Neuronal stem cell (in vitro differentiated cells): ENCODE measurements around the gene KLHL2.
"Not testable (repeated sequence)": the region's sequence is repeated elsewhere in the genome, so short reads cannot be mapped to it uniquely, and the experiment has no call there.

Source experiments
- DNase-seq: peaks from one replicate; pipeline ENCODE4 v3.0.0-alpha.2; 2013; ENCODE audit warnings: low spot score
- H2AFZ ChIP-seq: one replicate; pipeline ENCODE4 v1.6.1; 2013; ENCODE audit warnings: mild to moderate bottlenecking, low read length, inconsistent platforms
- H2AK5ac ChIP-seq: 2 replicates; pipeline ENCODE4 v1.6.1; 2013; ENCODE audit warnings: low read depth, mild to moderate bottlenecking, inconsistent platforms, low read length, moderate library complexity, mixed read lengths
- H2BK120ac ChIP-seq: 2 replicates; pipeline ENCODE4 v1.6.1; 2013; ENCODE audit warnings: low read depth, mild to moderate bottlenecking, inconsistent platforms, low read length, moderate library complexity, mixed read lengths
- H2BK12ac ChIP-seq: one replicate; pipeline ENCODE4 v1.6.1; 2013; ENCODE audit warnings: low read length, inconsistent platforms
- H2BK15ac ChIP-seq: 2 replicates; pipeline ENCODE4 v1.6.1; 2013; ENCODE audit warnings: mild to moderate bottlenecking, low read length, inconsistent platforms, mixed read lengths
- H2BK5ac ChIP-seq: one replicate; pipeline ENCODE4 v1.6.1; 2013; ENCODE audit warnings: inconsistent platforms, mild to moderate bottlenecking, low read length, moderate library complexity
- H3K14ac ChIP-seq: one replicate; pipeline ENCODE4 v1.6.1; 2013; ENCODE audit warnings: low read length, inconsistent platforms
- H3K18ac ChIP-seq: 2 replicates; pipeline ENCODE4 v1.6.1; 2013; ENCODE audit warnings: low read length, inconsistent platforms
- H3K23ac ChIP-seq: 2 replicates; pipeline ENCODE4 v1.6.1; 2013; ENCODE audit warnings: low read depth, mild to moderate bottlenecking, mixed read lengths, low read length, inconsistent platforms; ENCODE audit not compliant: poor library complexity
- H3K27ac ChIP-seq: replicated peaks from 3 replicates; pipeline ENCODE4 v1.5.1; 2013; ENCODE audit warnings: low read length, inconsistent platforms
- H3K27me3 ChIP-seq, 3 experiments: 2 replicates each; pipeline ENCODE4 v1.6.1; 2013; ENCODE audit warnings: low read length in 3 of 3, mild to moderate bottlenecking in 2 of 3, inconsistent platforms in 1 of 3, low read depth in 1 of 3, mixed read lengths in 1 of 3, moderate library complexity in 1 of 3; ENCODE audit not compliant: control insufficient read depth in 3 of 3, insufficient read depth in 3 of 3
- H3K36me3 ChIP-seq, 2 donors: replicated peaks in 1 of 2; 2 replicates each; pipeline ENCODE4 v1.6.1; 2013; ENCODE audit warnings: low read length in 2 of 2; ENCODE audit not compliant: control insufficient read depth in 2 of 2, insufficient read depth in 2 of 2
- H3K4ac ChIP-seq: 2 replicates; pipeline ENCODE4 v1.6.1; 2013; ENCODE audit warnings: inconsistent platforms, mild to moderate bottlenecking, low read length, moderate library complexity
- H3K4me1 ChIP-seq, 2 donors: 1 replicate in 1 of 2; 2 replicates in 1 of 2; pipeline ENCODE4 v1.6.1; 2013; ENCODE audit warnings: low read length in 2 of 2, low read depth in 1 of 2; ENCODE audit not compliant: control insufficient read depth in 2 of 2, insufficient read depth in 1 of 2
- H3K4me2 ChIP-seq: one replicate; pipeline ENCODE4 v1.6.1; 2013; ENCODE audit warnings: mild to moderate bottlenecking, low read length, inconsistent platforms; ENCODE audit not compliant: insufficient read depth, poor library complexity, severe bottlenecking
- H3K4me3 ChIP-seq, 2 donors: 2 replicates each; pipeline ENCODE4 v1.5.1; 2013; ENCODE audit warnings: low read length in 2 of 2, mild to moderate bottlenecking in 2 of 2, inconsistent platforms in 1 of 2, moderate library complexity in 1 of 2
- H3K79me1 ChIP-seq: one replicate; pipeline ENCODE4 v1.6.1; 2013; ENCODE audit warnings: low read depth, mild to moderate bottlenecking, inconsistent platforms, low read length, moderate library complexity
- H3K9ac ChIP-seq: one replicate; pipeline ENCODE4 v1.6.1; 2013; ENCODE audit warnings: mild to moderate bottlenecking, low read depth, low read length, inconsistent platforms; ENCODE audit not compliant: poor library complexity
- H3K9me3 ChIP-seq, 2 donors: replicated peaks in 1 of 2; 2 replicates each; pipeline versions ENCODE3 to v1.6.1; 2013; ENCODE audit warnings: low read length in 2 of 2, mild to moderate bottlenecking in 2 of 2, inconsistent platforms in 1 of 2, low read depth in 1 of 2, mixed read lengths in 1 of 2, moderate library complexity in 1 of 2; ENCODE audit not compliant: control insufficient read depth in 2 of 2, insufficient read depth in 1 of 2
- H4K8ac ChIP-seq: one replicate; pipeline ENCODE4 v1.6.1; 2013; ENCODE audit warnings: low read depth, mild to moderate bottlenecking, inconsistent platforms, low read length, moderate library complexity
- H4K91ac ChIP-seq: one replicate; pipeline ENCODE4 v1.6.1; 2013; ENCODE audit warnings: low read length, low read depth, mild to moderate bottlenecking, inconsistent platforms; ENCODE audit not compliant: poor library complexity
- WGBS, 2 donors: extraction: QIAGEN DNeasy Blood & Tissue Kit; methylation state at CpG; one replicate each; pipeline ENCODE4 v1.1.7; 2013; ENCODE audit warnings: missing lambda C conversion rate in 2 of 2, mixed read lengths in 1 of 2; ENCODE audit not compliant: insufficient read length in 2 of 2, insufficient replicate concordance in 1 of 2; ENCODE audit errors: extremely low coverage in 2 of 2; 5-methylcytosine and 5-hydroxymethylcytosine counted together

The KLHL2 gene

DNA sequence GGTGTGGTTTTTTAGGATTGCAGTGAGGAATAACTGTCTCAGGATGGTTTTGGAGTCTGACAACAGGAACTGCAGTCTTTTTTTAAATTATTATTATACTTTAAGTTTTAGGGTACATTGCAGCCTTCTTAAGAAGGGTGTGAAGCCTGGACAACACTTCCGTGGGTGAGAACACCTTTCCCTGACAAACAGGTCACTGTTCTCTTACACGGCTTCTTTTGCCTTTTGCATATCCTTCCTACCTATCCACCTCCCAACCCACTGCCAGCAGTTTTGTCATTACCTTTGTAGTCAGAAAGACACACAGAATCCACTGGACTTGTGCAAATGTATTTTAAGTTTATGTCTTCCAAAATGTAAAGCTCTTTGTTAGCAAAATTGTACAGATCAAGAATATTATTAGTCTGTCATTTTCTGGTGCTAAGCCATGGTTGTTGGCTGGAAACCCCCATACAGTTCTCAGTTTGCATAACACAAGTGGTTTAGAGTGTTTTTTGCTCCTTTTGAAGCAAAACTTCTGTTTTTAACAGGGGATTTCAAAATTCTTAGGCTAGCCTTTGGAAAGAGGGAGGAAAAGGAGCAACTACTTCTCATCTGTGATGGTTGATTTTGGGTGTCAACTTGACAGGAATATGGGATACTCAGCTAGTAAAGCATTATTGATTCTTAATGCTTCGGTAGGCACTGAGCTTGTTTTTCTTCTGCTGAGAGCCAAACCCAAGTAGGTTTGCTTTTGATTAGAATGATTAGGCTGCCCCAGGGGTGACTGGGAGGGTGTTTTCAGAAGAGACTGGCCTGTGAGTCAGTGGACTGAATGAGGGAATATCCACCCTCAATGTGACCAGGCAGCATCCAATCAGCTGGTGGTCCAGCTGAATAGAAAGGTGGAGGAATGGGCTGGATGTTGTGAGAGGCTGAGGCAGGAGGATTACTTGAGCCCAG, 29.4 kb upstream of the KLHL2 start:
- Histone ChIP-seq H3K18ac (no peak overlapping the region), H2BK15ac (no peak overlapping the region), H4K91ac (no peak overlapping the region), H3K23ac (no peak overlapping the region), H3K79me1 (no peaks in the 10 kb centered on the region), H2BK12ac (no peak overlapping the region), H3K9ac (no peak overlapping the region), H3K36me3 (no peaks in the 10 kb centered on the region), H3K4me1 (no peaks in the 10 kb centered on the region), H3K27me3 (no peaks in the 10 kb centered on the region), H3K4me3 (no peak overlapping the region), H3K14ac (no peak overlapping the region), H3K27ac (no peak overlapping the region), H2AK5ac (no peak overlapping the region), H2BK120ac (no peak overlapping the region), H2BK5ac (no peak overlapping the region), H3K9me3 (no peaks in the 10 kb centered on the region), H4K8ac (no peak overlapping the region), H2AFZ (no peak overlapping the region), H3K4me2 (no peak overlapping the region), H3K4ac (no peak overlapping the region)
- DNase-seq: no peak
- WGBS, 2 donors: no CpG with 5 or more reads among the region's 3 CpGs

DNA sequence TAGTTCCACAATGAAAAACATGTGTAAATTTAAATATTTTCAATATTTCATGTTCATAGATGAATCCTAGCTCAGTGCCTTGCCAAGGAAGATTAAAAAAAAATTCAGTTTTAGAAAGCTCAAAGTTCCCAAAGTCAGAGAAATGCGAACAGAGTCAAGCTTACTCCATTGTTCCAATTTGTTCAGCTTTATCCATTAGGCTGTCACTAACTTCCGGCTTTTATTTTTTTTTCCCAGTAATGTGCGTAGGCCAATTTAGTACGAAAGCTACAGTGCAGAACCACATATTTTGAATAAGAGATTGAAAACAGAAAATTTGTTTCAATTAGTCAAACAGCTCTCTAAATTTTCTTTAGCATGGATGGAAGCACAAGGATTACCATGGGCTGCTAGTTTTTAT, 23.1 kb upstream of the KLHL2 start:
- no peak overlapping the region for H3K23ac ChIP-seq
- H2AK5ac ChIP-seq: no peak overlapping the region
- no peak overlapping the region for H2BK15ac ChIP-seq
- H3K79me1 ChIP-seq: no peaks in the 10 kb centered on the region
- H3K18ac ChIP-seq: no peak overlapping the region
- no peak overlapping the region for H4K8ac ChIP-seq
- no CpG with 5 or more reads among the region's 4 CpGs for WGBS, 2 donors
- no peak overlapping the region for H2BK12ac ChIP-seq
- no peaks in the 10 kb centered on the region for H3K9me3 ChIP-seq
- H3K4me2 ChIP-seq: no peak overlapping the region
- H3K4me1 ChIP-seq: no peaks in the 10 kb centered on the region
- H3K4ac ChIP-seq: no peak overlapping the region
- H3K27me3 ChIP-seq: no peaks in the 10 kb centered on the region
- no peak overlapping the region for H3K9ac ChIP-seq
- H3K4me3 ChIP-seq: no peak overlapping the region
- no peak overlapping the region for H2BK5ac ChIP-seq
- no peaks in the 10 kb centered on the region for H3K36me3 ChIP-seq
- H4K91ac ChIP-seq: no peak overlapping the region
- no peak for DNase-seq
- H3K14ac ChIP-seq: no peak overlapping the region
- H2AFZ ChIP-seq: no peak overlapping the region
- H2BK120ac ChIP-seq: no peak overlapping the region
- H3K27ac ChIP-seq: no peak overlapping the region

GRCh38 chr4:165184998-165185397, 22.4 kb upstream of the KLHL2 start:
- not testable (repeated sequence) for H4K91ac ChIP-seq, H2BK5ac ChIP-seq, H3K36me3 ChIP-seq, H2AK5ac ChIP-seq, H3K27ac ChIP-seq, H3K23ac ChIP-seq, H3K14ac ChIP-seq, H3K79me1 ChIP-seq, DNase-seq, H3K4me1 ChIP-seq, H2AFZ ChIP-seq, H2BK120ac ChIP-seq, H4K8ac ChIP-seq, H2BK12ac ChIP-seq, H3K4me2 ChIP-seq, H3K4me3 ChIP-seq, H3K9me3 ChIP-seq, H3K18ac ChIP-seq, H3K4ac ChIP-seq, H3K9ac ChIP-seq, H2BK15ac ChIP-seq, H3K27me3 ChIP-seq
- WGBS, 2 donors: no CpG with 5 or more reads among the region's 10 CpGs

- Histone ChIP-seq H4K91ac (no peak overlapping the region), H3K36me3 (no peaks in the 10 kb centered on the region), H3K18ac (no peak overlapping the region), H4K8ac (no peak overlapping the region), H3K27me3 (no peaks in the 10 kb centered on the region), H2BK5ac (no peak overlapping the region), H2BK12ac (no peak overlapping the region), H2AFZ (no peak overlapping the region), H3K4me1 (no peaks in the 10 kb centered on the region), H3K4me2 (no peak overlapping the region), H3K4ac (no peak overlapping the region), H3K79me1 (no peaks in the 10 kb centered on the region), H3K23ac (no peak overlapping the region), H3K9ac (no peak overlapping the region), H3K4me3 (no peak overlapping the region), H2AK5ac (no peak overlapping the region), H2BK15ac (no peak overlapping the region), H2BK120ac (no peak overlapping the region), H3K14ac (no peak overlapping the region), H3K27ac (no peak overlapping the region), H3K9me3 (no peaks in the 10 kb centered on the region)
- whole genome bisulfite sequencing, 2 donors: no CpG with 5 or more reads among the region's 5 CpGs
- DNase-seq: no peak
Measured at GRCh38 chr4:165185448-165185847, 21.9 kb upstream of the KLHL2 start.
